K562 (cell line): ENCODE measurements around the gene RYR1. TPM values are rescaled to one million over a fixed set of nuclear protein-coding genes. Genes with fewer than 3 reads are reported as not detected.

Experiments used
- EZH2 ChIP-seq: IDR thresholded peaks from 2 replicates; pipeline ENCODE4 v1.6.1; 2012; ENCODE audit warnings: low read depth, mild to moderate bottlenecking, inconsistent platforms, low read length, borderline replicate concordance
- HIVEP1 ChIP-seq: fragments of 250-450 bp; sonication (Bioruptor Pico); IDR thresholded peaks from 2 replicates; pipeline ENCODE4 v1.4.0; 2020; ENCODE audit warnings: mild to moderate bottlenecking
- HOXB6 ChIP-seq: fragments of 250-450 bp; sonication (Bioruptor Pico); IDR thresholded peaks from 2 replicates; pipeline ENCODE4 v1.5.1; 2022; ENCODE audit warnings: mild to moderate bottlenecking, borderline replicate concordance
- MITF ChIP-seq: IDR thresholded peaks from 2 replicates; pipeline ENCODE4 v1.6.1; 2014; ENCODE audit warnings: antibody characterized with exemption
- RNF219 ChIP-seq: fragments of 250-450 bp; sonication (Bioruptor Pico); IDR thresholded peaks from 2 replicates; pipeline ENCODE4 v1.5.0; 2022; ENCODE audit warnings: mild to moderate bottlenecking
- SMARCB1 ChIP-seq: IDR thresholded peaks from 2 replicates; pipeline ENCODE4 v1.6.1; 2011; ENCODE audit warnings: improper control_type of control experiment, low read depth; ENCODE audit not compliant: insufficient read length
- SMARCE1 ChIP-seq: fragments of 450-650 bp; IDR thresholded peaks from 2 replicates; pipeline ENCODE4 v1.7.1; 2016; ENCODE audit warnings: mild to moderate bottlenecking
- VEZF1 ChIP-seq: fragments of 200-800 bp; sonication (Bioruptor generic); IDR thresholded peaks from 2 replicates; pipeline ENCODE4 v1.6.1; 2017; ENCODE audit warnings: missing genetic modification characterization, missing compliant biosample characterization
- ZBTB11 ChIP-seq, 3 experiments: fragments of 200-800 bp in 1 of 3; fragments of 250-450 bp in 1 of 3; fragments of 450-650 bp in 1 of 3; sonication (Bioruptor Pico) in 1 of 3; sonication (Bioruptor generic) in 1 of 3; formaldehyde crosslinking in 1 of 3; IDR thresholded peaks; 2 replicates each; pipeline versions ENCODE4 v1.6.1 to v1.8.0; 2016 to 2022; ENCODE audit warnings: mild to moderate bottlenecking in 2 of 3, missing genetic modification characterization in 2 of 3, missing compliant biosample characterization in 1 of 3, moderate library complexity in 1 of 3
- ZNF224 ChIP-seq: sonication (generic); formaldehyde crosslinking; IDR thresholded peaks from 2 replicates; pipeline ENCODE4 v1.8.0; 2022; ENCODE audit warnings: mild to moderate bottlenecking, missing genetic modification reagents
- ZNF253 ChIP-seq: fragments of 250-450 bp; sonication (Bioruptor Pico); conservative IDR thresholded peaks from 2 replicates; pipeline ENCODE4 v1.6.1; 2021; ENCODE audit warnings: mild to moderate bottlenecking
- ZNF639 ChIP-seq, 2 experiments: fragments of 200-800 bp in 1 of 2; sonication (Bioruptor generic) in 1 of 2; sonication (generic) in 1 of 2; formaldehyde crosslinking in 1 of 2; IDR thresholded peaks in 1 of 2; conservative IDR thresholded peaks in 1 of 2; 2 replicates each; pipeline versions ENCODE4 v1.5.0 to v1.6.1; 2016 to 2020; ENCODE audit warnings: missing compliant biosample characterization in 1 of 2, missing genetic modification characterization in 1 of 2, missing genetic modification reagents in 1 of 2
- polyA plus RNA-seq, 8 experiments: library from polyadenylated mRNA; depleted of rRNA in 4 of 8; stranded (reverse) in 5 of 8; unstranded in 3 of 8; fragments of >200 nt; fragmentation: Nextera tagmentation in 2 of 8; fragmentation: Illumina TruSeq in 1 of 8; extraction: Ambion mirVana in 2 of 8; extraction: Trizol in 1 of 8; gene quantifications; 2 replicates each; pipeline versions ENCODE4 v1.2.1 to v1.2.3, GENCODE V29; 2011 to 2014; ENCODE audit warnings: inconsistent platforms in 1 of 8, missing spikeins in 1 of 8
- total RNA-seq, 7 experiments: library from RNA; depleted of rRNA in 6 of 7; stranded (reverse); fragments of >200 nt in 6 of 7; fragmentation: Illumina TruSeq in 2 of 7; extraction: Trizol in 2 of 7; gene quantifications; 2 replicates each; pipeline versions ENCODE4 v1.2.1 to v1.2.3, GENCODE V29; 2011 to 2021; ENCODE audit warnings: low replicate concordance in 1 of 7

Gene RYR1
- total and polyA plus RNA-seq, 9 of the 15 experiments (the other 6 are each of a cell fraction or from before 2014, with no cell fraction given) = 0.11 to 7.4 (median 3.7) TPM

GRCh38 chr19:38425810-38426466, 7.6 kb upstream of the RYR1 start, which contains the start of gene RASGRP4 (continued):
- TF ChIP-seq SMARCB1 (no peak), HOXB6 (CRISPR knock-in tag) (no peak), SMARCE1 (0 out of 2 replicates have a peak, but pooled peaks have one; percentile 16), ZBTB11 (CRISPR knock-in tag; IDR thresholded peaks at IDR 0.05) (peak in 1 of 3 experiments; percentile 78; a peak in 2 of 6 replicates), RNF219 (CRISPR knock-in tag) (no peak), VEZF1 (CRISPR knock-in tag) (peak; percentile 90), ZNF639 (CRISPR knock-in tag; conservative IDR thresholded peaks at IDR 0.05 in 1 of 2, IDR thresholded peaks at IDR 0.05 in 1 of 2) (no peak), HIVEP1 (0 out of 2 replicates have a peak, but pooled peaks have one; percentile 44), ZNF253 (no peak), MITF (no peak), EZH2 (no peak), ZNF224 (CRISPR knock-in tag) (no peak)
